GM12878 (cell line): ENCODE measurements around the gene CCR5AS.

Experiments used
- BMI1 ChIP-seq: fragments of 450-650 bp; IDR thresholded peaks from 2 replicates; pipeline ENCODE4 v1.6.1; 2016; ENCODE audit warnings: mild to moderate bottlenecking, moderate library complexity, borderline replicate concordance
- CTCF ChIP-seq, 3 experiments: IDR thresholded peaks in 2 of 3; conservative IDR thresholded peaks in 1 of 3; 2 replicates each; pipeline ENCODE4 v1.5.1; 2011; ENCODE audit warnings: low read depth in 3 of 3, low read length in 3 of 3, mild to moderate bottlenecking in 3 of 3, control low read depth in 2 of 3, moderate library complexity in 2 of 3, inconsistent platforms in 1 of 3, mixed read lengths in 1 of 3; ENCODE audit not compliant: control insufficient read depth in 2 of 3, insufficient read depth in 1 of 3; ENCODE audit errors: extremely low read depth in 1 of 3
- DPF2 ChIP-seq: fragments of 450-650 bp; IDR thresholded peaks from 2 replicates; pipeline ENCODE4 v1.6.1; 2017; ENCODE audit warnings: mild to moderate bottlenecking
- JUND ChIP-seq: IDR thresholded peaks from 2 replicates; pipeline ENCODE4 v1.6.1; 2012; ENCODE audit warnings: low read depth, mild to moderate bottlenecking, low read length, improper control_type of control experiment, moderate library complexity
- MTA3 ChIP-seq: IDR thresholded peaks from 2 replicates; pipeline ENCODE4 v1.6.1; 2012; ENCODE audit warnings: low read length, inconsistent platforms, borderline replicate concordance
- POLR2AphosphoS5 ChIP-seq: IDR thresholded peaks from 2 replicates; pipeline ENCODE4 v1.6.1; 2011; ENCODE audit warnings: mild to moderate bottlenecking, low read length, inconsistent platforms
- SIX5 ChIP-seq: IDR thresholded peaks from 2 replicates; pipeline ENCODE4 v1.6.1; 2011; ENCODE audit warnings: mild to moderate bottlenecking, low read depth, low read length, moderate library complexity; ENCODE audit not compliant: severe bottlenecking

GRCh38 chr3:46316206-46316605 lies 90.7 kb downstream of the CCR5AS start:
- TF ChIP-seq JUND = no peak
- TF ChIP-seq DPF2 = no peak
- no peak for TF ChIP-seq BMI1
- no peak for TF ChIP-seq POLR2AphosphoS5
- no peak for TF ChIP-seq SIX5
- TF ChIP-seq CTCF (IDR thresholded peaks at IDR 0.05 in 2 of 3, conservative IDR thresholded peaks at IDR 0.05 in 1 of 3; ENCODE audit: control insufficient read depth in 2 of 3, extremely low read depth in 1 of 3, insufficient read depth in 1 of 3, low read depth in 3 of 3, low read length in 3 of 3) = no peak
- no peak for TF ChIP-seq MTA3
